ACC112 (cell line): ENCODE results near the gene C19orf67.

ENCODE experiments used
- H2AFZ ChIP-seq: fragments of 200-600 bp; sonication (generic); one replicate; pipeline ENCODE4 v1.6.0; 2017; ENCODE audit warnings: antibody characterized with exemption, low read length; ENCODE audit not compliant: unreplicated experiment
- H3K27ac ChIP-seq: fragments of 200-600 bp; sonication (generic); 2 replicates; pipeline ENCODE4 v1.5.1; 2014; ENCODE audit warnings: low read depth, mild to moderate bottlenecking, antibody characterized with exemption, low read length, moderate library complexity
- H3K27me3 ChIP-seq: fragments of 200-600 bp; sonication (generic); 2 replicates; pipeline ENCODE4 v1.6.1; 2014; ENCODE audit warnings: mild to moderate bottlenecking, antibody characterized with exemption, low read length, moderate library complexity, mixed read lengths; ENCODE audit not compliant: insufficient read depth
- H3K36me3 ChIP-seq: fragments of 200-600 bp; sonication (generic); 2 replicates; pipeline ENCODE4 v1.6.1; 2016; ENCODE audit warnings: mild to moderate bottlenecking, antibody characterized with exemption, low read length, moderate library complexity, mixed read lengths; ENCODE audit not compliant: insufficient read depth
- H3K4me1 ChIP-seq: fragments of 200-600 bp; sonication (generic); one replicate; pipeline ENCODE4 v1.6.1; 2016; ENCODE audit warnings: low read length, mixed read lengths; ENCODE audit not compliant: insufficient read depth, unreplicated experiment, control insufficient read depth
- H3K4me3 ChIP-seq: fragments of 200-600 bp; sonication (generic); 2 replicates; pipeline ENCODE4 v1.5.1; 2014; ENCODE audit warnings: mild to moderate bottlenecking, low read depth, low read length
- H3K79me2 ChIP-seq: fragments of 200-600 bp; sonication (generic); one replicate; pipeline ENCODE4 v1.6.0; 2016; ENCODE audit warnings: low read length; ENCODE audit not compliant: control insufficient read depth, unreplicated experiment, insufficient read depth

The C19orf67 gene

GRCh38 chr19:14063105-14063504 is 22.5 kb downstream of the C19orf67 start:
- Histone ChIP-seq H3K79me2 (no peaks in the 10 kb centered on the region), H3K4me1 (peaks cover 3% of the 10 kb centered on the region), H2AFZ (no peak overlapping the region)

GRCh38 chr19:14062558-14062855 is 23.1 kb downstream of the C19orf67 start:
- no peak overlapping the region for H3K27ac ChIP-seq
- no peaks in the 10 kb centered on the region for H3K79me2 ChIP-seq
- no peak overlapping the region for H2AFZ ChIP-seq
- peaks cover 3% of the 10 kb centered on the region for H3K4me1 ChIP-seq
- H3K4me3 ChIP-seq: no peak overlapping the region
- H3K27me3 ChIP-seq: peaks cover 7% of the 10 kb centered on the region
- H3K36me3 ChIP-seq: no peaks in the 10 kb centered on the region

More at GRCh38 chr19:14063105-14063504, 22.5 kb downstream of the C19orf67 start:
- H3K27ac ChIP-seq: no peak overlapping the region
- H3K4me3 ChIP-seq: no peak overlapping the region
- H3K27me3 ChIP-seq: peaks cover 7% of the 10 kb centered on the region
- no peaks in the 10 kb centered on the region for H3K36me3 ChIP-seq

- Histone ChIP-seq H3K27ac (no peak within 1 kb of the TSS), H3K4me1 (peaks cover 3% of the 10 kb centered on the region), H3K4me3 (no peak within 1 kb of the TSS), H3K79me2 (no peaks in the 10 kb centered on the region), H2AFZ (no peak within 1 kb of the TSS), H3K27me3 (peaks cover 7% of the 10 kb centered on the region), H3K36me3 (no peaks in the 10 kb centered on the region)
Observed at GRCh38 chr19:14061751-14062557, 23.6 kb downstream of the C19orf67 start, which contains the start of gene PALM3. Gene PALM3 (minus strand): TSS chr19:14062076. CDS start chr19:14061980, 96 bp downstream.

- Histone ChIP-seq H2AFZ (no peak overlapping the region), H3K4me3 (no peak overlapping the region), H3K79me2 (no peaks in the 10 kb centered on the region), H3K27me3 (peaks cover 7% of the 10 kb centered on the region), H3K36me3 (no peaks in the 10 kb centered on the region), H3K4me1 (peaks cover 3% of the 10 kb centered on the region), H3K27ac (no peak overlapping the region)
Observed at GRCh38 chr19:14061081-14061749, 24.4 kb downstream of the C19orf67 start.

GRCh38 chr19:14059652-14060155 is 25.9 kb downstream of the C19orf67 start:
- Histone ChIP-seq H3K79me2 (no peaks in the 10 kb centered on the region), H3K4me1 (peaks cover 3% of the 10 kb centered on the region), H2AFZ (no peak overlapping the region), H3K27me3 (peaks cover 7% of the 10 kb centered on the region), H3K4me3 (no peak overlapping the region), H3K36me3 (no peaks in the 10 kb centered on the region), H3K27ac (no peak overlapping the region)

- Histone ChIP-seq H3K36me3 (no peaks in the 10 kb centered on the region), H3K79me2 (no peaks in the 10 kb centered on the region), H3K4me1 (peaks cover 3% of the 10 kb centered on the region), H3K4me3 (no peak overlapping the region), H3K27ac (no peak overlapping the region), H3K27me3 (peaks cover 7% of the 10 kb centered on the region), H2AFZ (no peak overlapping the region)
Observed at GRCh38 chr19:14059093-14059480, 26.5 kb downstream of the C19orf67 start.

- Histone ChIP-seq H3K27me3 (peaks cover 7% of the 10 kb centered on the region), H3K4me3 (peak overlapping the region; percentile 59; the same call in 1 of the 2 replicates), H3K79me2 (no peaks in the 10 kb centered on the region), H3K27ac (no peak overlapping the region), H3K4me1 (peaks cover 3% of the 10 kb centered on the region), H3K36me3 (no peaks in the 10 kb centered on the region), H2AFZ (no peak overlapping the region)
Observed at GRCh38 chr19:14058182-14059092, 27.1 kb downstream of the C19orf67 start.

GRCh38 chr19:14056741-14057356 is 28.7 kb downstream of the C19orf67 start:
- no peak overlapping the region for H2AFZ ChIP-seq
- peak overlapping the region; percentile 53 for H3K4me3 ChIP-seq

GRCh38 chr19:14056069-14056666 is 29.4 kb downstream of the C19orf67 start:
- Histone ChIP-seq H3K4me1 (peaks cover 3% of the 10 kb centered on the region), H3K27ac (no peak overlapping the region), H3K79me2 (no peaks in the 10 kb centered on the region), H3K4me3 (no peak overlapping the region), H3K36me3 (no peaks in the 10 kb centered on the region), H3K27me3 (peaks cover 7% of the 10 kb centered on the region), H2AFZ (no peak overlapping the region)

More at GRCh38 chr19:14056741-14057356, 28.7 kb downstream of the C19orf67 start:
- Histone ChIP-seq H3K79me2 (no peaks in the 10 kb centered on the region), H3K4me1 (peaks cover 3% of the 10 kb centered on the region), H3K36me3 (no peaks in the 10 kb centered on the region), H3K27ac (no peak overlapping the region), H3K27me3 (peaks cover 7% of the 10 kb centered on the region)
